GM12872 (cell line): Measurements from ENCODE around the gene TNS3.

ENCODE experiments used
- CTCF ChIP-seq: IDR thresholded peaks from 3 replicates; pipeline ENCODE4 v1.5.1; 2011; ENCODE audit warnings: low read depth, mild to moderate bottlenecking, low read length, moderate library complexity; ENCODE audit not compliant: insufficient read depth

Gene TNS3

GRCh38 chr7:47271749-47272148 is 310.2 kb downstream of the TNS3 start:
- TF ChIP-seq CTCF, result no peak

- no peak for TF ChIP-seq CTCF
Measured at GRCh38 chr7:47268851-47269836, 312.8 kb downstream of the TNS3 start.

DNA sequence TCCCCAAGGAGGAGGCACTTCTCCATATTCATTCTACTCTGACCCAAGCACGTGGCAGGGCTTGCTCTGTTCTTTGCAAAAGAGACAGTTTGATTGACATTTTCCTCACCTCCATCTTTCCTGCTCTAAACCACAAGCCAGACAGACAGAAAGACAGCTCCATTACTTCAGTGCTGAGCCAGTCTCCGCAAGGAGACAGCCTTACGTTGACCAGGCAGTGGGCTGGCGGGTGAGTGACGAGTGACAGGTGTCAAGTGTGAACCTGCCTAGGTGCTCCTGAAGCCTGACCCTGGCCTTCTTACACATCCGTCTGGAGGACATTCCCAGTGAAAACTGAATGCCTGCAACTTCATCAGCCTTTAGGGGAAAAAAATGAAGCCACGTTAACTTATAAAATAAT is 314.6 kb downstream of the TNS3 start:
- no peak for TF ChIP-seq CTCF

GRCh38 chr7:47266799-47267198 is 315.1 kb downstream of the TNS3 start:
- TF ChIP-seq CTCF, result no peak

- peak; percentile 88 for TF ChIP-seq CTCF
Measured at GRCh38 chr7:47266131-47266706, 315.7 kb downstream of the TNS3 start.

DNA sequence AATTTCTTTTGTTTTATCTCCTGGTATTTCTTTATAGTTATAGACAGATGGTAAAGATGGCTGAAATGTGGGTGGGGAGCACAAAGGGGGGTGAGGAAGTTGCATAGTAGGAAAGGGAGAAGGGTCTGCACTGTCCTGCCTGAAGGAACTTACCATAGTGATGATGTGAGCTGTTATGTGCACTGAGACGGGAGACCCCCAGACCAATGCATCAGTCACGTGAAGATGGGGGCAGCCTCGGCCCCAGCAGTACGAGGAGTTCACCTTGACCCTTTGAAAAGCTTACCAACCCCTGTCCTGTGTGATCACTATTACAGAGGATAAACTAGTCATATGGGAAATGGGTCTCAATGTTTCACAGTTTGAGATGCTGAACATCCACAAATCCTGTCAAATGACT is 316.3 kb downstream of the TNS3 start:
- TF ChIP-seq CTCF, result no peak

DNA sequence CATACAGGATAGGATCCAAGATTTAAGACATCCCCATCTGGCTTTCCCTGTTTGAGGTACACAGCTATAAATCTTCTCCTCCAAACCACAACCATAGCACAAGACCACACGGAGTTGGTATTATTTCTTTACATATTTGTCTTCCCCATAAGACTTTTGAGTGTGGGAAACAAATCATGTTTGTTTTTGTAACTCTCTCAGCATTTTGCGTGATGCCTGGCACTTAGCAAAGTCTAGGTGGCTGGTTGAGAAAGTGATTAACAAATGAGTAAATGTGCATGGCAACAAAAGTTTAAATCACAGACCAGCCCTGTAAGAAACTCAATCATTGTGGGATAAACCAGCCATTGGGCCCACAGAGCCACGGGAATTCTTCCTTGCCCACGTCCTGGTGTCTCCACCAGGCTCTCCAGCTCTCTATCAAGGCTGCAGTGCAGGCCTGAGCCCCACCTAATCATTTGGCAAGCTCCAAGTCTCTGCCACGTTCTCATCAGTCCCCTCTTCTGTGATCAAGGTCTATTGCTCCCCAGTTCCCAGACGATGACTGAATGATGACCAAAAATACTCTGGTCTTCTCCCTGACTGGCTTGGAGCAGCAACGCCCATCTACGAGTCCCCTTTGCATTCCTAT is 317.8 kb downstream of the TNS3 start:
- TF ChIP-seq CTCF, result no peak
